ENCODE measurements around the gene BTBD19. TPM values are rescaled to one million over a fixed set of nuclear protein-coding genes. Genes with fewer than 3 reads are reported as not detected.
"Not testable (repeated sequence)": the region's sequence is repeated elsewhere in the genome, so short reads cannot be mapped to it uniquely, and the experiment has no call there.

Gene BTBD19
- total RNA-seq, 1 donor from 2014 or later = 5.4 TPM

GRCh38 chr1:44828003-44828651 lies 19.8 kb downstream of the BTBD19 start:
- DNase-seq (ENCODE audit: low read depth) = no peak

GRCh38 chr1:44828841-44829440 lies 20.6 kb downstream of the BTBD19 start:
- no peak for DNase-seq (ENCODE audit: low read depth)

- DNase-seq (ENCODE audit: low read depth) = no peak
Measured at GRCh38 chr1:44829506-44830384, 21.4 kb downstream of the BTBD19 start.

GRCh38 chr1:44830900-44831304 lies 22.6 kb downstream of the BTBD19 start:
- DNase-seq (ENCODE audit: low read depth) = no peak

- DNase-seq (ENCODE audit: low read depth) = no peak
Measured at GRCh38 chr1:44831516-44831915, 23.2 kb downstream of the BTBD19 start.

GRCh38 chr1:44832056-44832705 lies 23.9 kb downstream of the BTBD19 start:
- DNase-seq (ENCODE audit: low read depth) = no peak

- DNase-seq (ENCODE audit: low read depth) = no peak
Measured at GRCh38 chr1:44834328-44834727, 26.0 kb downstream of the BTBD19 start.

- peak; percentile 77 for DNase-seq (ENCODE audit: low read depth)
Measured at GRCh38 chr1:44835738-44836675, 27.7 kb downstream of the BTBD19 start.

GRCh38 chr1:44838294-44838693 lies 30.0 kb downstream of the BTBD19 start:
- DNase-seq (ENCODE audit: low read depth) = not testable (repeated sequence)

- no peak for DNase-seq (ENCODE audit: low read depth)
Measured at GRCh38 chr1:44839576-44839975, 31.3 kb downstream of the BTBD19 start.

GRCh38 chr1:44842486-44842861 lies 34.2 kb downstream of the BTBD19 start:
- DNase-seq (ENCODE audit: low read depth) = no peak

GRCh38 chr1:44842862-44843655 lies 34.7 kb downstream of the BTBD19 start, which contains the start of gene PTCH2:
Gene PTCH2, minus strand, starts transcription at chr1:44843253. Its CDS starts 321 bp downstream, at chr1:44842932.
- DNase-seq (ENCODE audit: low read depth) = peak; percentile 76

- no peak for DNase-seq (ENCODE audit: low read depth)
Measured at GRCh38 chr1:44846985-44847384, 38.7 kb downstream of the BTBD19 start.

- no peak for DNase-seq (ENCODE audit: low read depth)
Measured at GRCh38 chr1:44847845-44848244, 39.5 kb downstream of the BTBD19 start.

GRCh38 chr1:44848456-44849181 lies 40.3 kb downstream of the BTBD19 start:
- peak; percentile 20 for DNase-seq (ENCODE audit: low read depth)

- DNase-seq (ENCODE audit: low read depth) = no peak
Measured at GRCh38 chr1:44849575-44850132, 41.3 kb downstream of the BTBD19 start.

- no peak for DNase-seq (ENCODE audit: low read depth)
Measured at GRCh38 chr1:44851308-44851707, 43.0 kb downstream of the BTBD19 start.

- no peak for DNase-seq (ENCODE audit: low read depth)
Measured at GRCh38 chr1:44853201-44853600, 44.9 kb downstream of the BTBD19 start.

GRCh38 chr1:44854970-44855369 lies 46.6 kb downstream of the BTBD19 start:
- no peak for DNase-seq (ENCODE audit: low read depth)
